SK-N-SH (cell line): ENCODE measurements around the gene COL12A1.

Source experiments
- CTCF ChIP-seq: fragments of 200-600 bp; sonication (generic); IDR thresholded peaks from 2 replicates; pipeline ENCODE4 v1.6.1; 2017; ENCODE audit warnings: antibody characterized with exemption, mild to moderate bottlenecking, moderate library complexity
- EP300 ChIP-seq, 2 experiments: IDR thresholded peaks; 2 replicates each; pipeline versions ENCODE4 v1.4.0 to v1.6.1; 2012; ENCODE audit warnings: borderline replicate concordance in 1 of 2, low read depth in 1 of 2, low read length in 1 of 2
- EZH2phosphoT487 ChIP-seq: fragments of 200-600 bp; sonication (generic); IDR thresholded peaks from 2 replicates; pipeline ENCODE4 v1.6.1; 2017; ENCODE audit warnings: low read depth, mixed run types, mild to moderate bottlenecking, antibody characterized with exemption, moderate library complexity, borderline replicate concordance
- FOXM1 ChIP-seq: IDR thresholded peaks from 2 replicates; pipeline ENCODE4 v1.4.0; 2012; ENCODE audit warnings: low read depth, mild to moderate bottlenecking
- REST ChIP-seq: IDR thresholded peaks from 2 replicates; pipeline ENCODE4 v1.6.1; 2012; ENCODE audit warnings: mild to moderate bottlenecking, low read depth, low read length, moderate library complexity
- YY1 ChIP-seq: IDR thresholded peaks from 2 replicates; pipeline ENCODE4 v1.4.0; 2012; ENCODE audit warnings: low read depth, mild to moderate bottlenecking

GRCh38 chr6:75206576-75207342 is 906 bp upstream of the COL12A1 start:
- TF ChIP-seq CTCF (no peak), EZH2phosphoT487 (peak; percentile 30; the same call in 1 of the 2 replicates), YY1 (no peak), FOXM1 (no peak), REST (no peak), EP300 (IDR thresholded peaks at IDR 0.05; ENCODE audit: borderline replicate concordance in 1 of 2, low read depth in 1 of 2, low read length in 1 of 2) (no peak)
